Frontal cortex (tissue), 4 donors: ENCODE measurements around the gene RPP38. TPM values are rescaled to one million over a fixed set of nuclear protein-coding genes. Genes with fewer than 3 reads are reported as not detected.

Source experiments
- DNase-seq, 2 donors: peaks; one replicate each; pipeline ENCODE4 v3.0.0; 2012; ENCODE audit warnings: low spot score in 2 of 2
- FAIRE-seq: peaks from 2 replicates; lab custom pipeline; 2012; peaks lifted over from hg19 to GRCh38; lab: Jason Lieb, UNC
- total RNA-seq: library from RNA; depleted of rRNA; stranded (reverse); fragments of >200 nt; gene quantifications from one replicate; pipeline ENCODE4 v1.2.3, GENCODE V29; 2014
- donor health status: control.
- donor health status: control.
- donor health status: control.

Gene RPP38
- total RNA-seq, 1 donor from 2014 or later: 6.9 TPM

- FAIRE-seq: no peak
- DNase-seq: no peak
Measured at GRCh38 chr10:15103513-15103912, 6.4 kb downstream of the RPP38 start.

GRCh38 chr10:15106352-15107013 is 9.3 kb downstream of the RPP38 start:
- peak in 1 of 2 donors; percentile 53 for DNase-seq
- FAIRE-seq: no peak

GRCh38 chr10:15112657-15113056 is 15.5 kb downstream of the RPP38 start:
- DNase-seq: no peak
- no peak for FAIRE-seq

GRCh38 chr10:15113766-15114165 is 16.6 kb downstream of the RPP38 start:
- FAIRE-seq (no peak), DNase-seq (no peak)

- DNase-seq (no peak), FAIRE-seq (no peak)
Measured at GRCh38 chr10:15116225-15116624, 19.1 kb downstream of the RPP38 start.

- FAIRE-seq (no peak), DNase-seq (no peak)
Measured at GRCh38 chr10:15118615-15119014, 21.5 kb downstream of the RPP38 start.

GRCh38 chr10:15120523-15120922 is 23.4 kb downstream of the RPP38 start:
- DNase-seq: no peak
- FAIRE-seq: no peak

GRCh38 chr10:15121707-15122106 is 24.6 kb downstream of the RPP38 start:
- DNase-seq: no peak
- FAIRE-seq: no peak

- FAIRE-seq: no peak
- DNase-seq: no peak
Measured at GRCh38 chr10:15122477-15123030, 25.4 kb downstream of the RPP38 start.

GRCh38 chr10:15123749-15124184 is 26.6 kb downstream of the RPP38 start:
- DNase-seq (no peak), FAIRE-seq (no peak)

- no peak for FAIRE-seq
Measured at GRCh38 chr10:15124190-15124589, 27.0 kb downstream of the RPP38 start.

GRCh38 chr10:15124908-15125307 is 27.8 kb downstream of the RPP38 start:
- FAIRE-seq: no peak

More at GRCh38 chr10:15124190-15124589, 27.0 kb downstream of the RPP38 start:
- DNase-seq: no peak

GRCh38 chr10:15131330-15131729 is 34.2 kb downstream of the RPP38 start:
- DNase-seq: no peak
- FAIRE-seq: no peak

More at GRCh38 chr10:15124908-15125307, 27.8 kb downstream of the RPP38 start:
- DNase-seq: no peak

- FAIRE-seq (no peak), DNase-seq (no peak)
Measured at GRCh38 chr10:15136129-15137035, 39.2 kb downstream of the RPP38 start.

GRCh38 chr10:15137036-15137359 is 39.8 kb downstream of the RPP38 start:
- no peak for FAIRE-seq

GRCh38 chr10:15137636-15138035 is 40.5 kb downstream of the RPP38 start:
- no peak for DNase-seq
- FAIRE-seq: no peak

More at GRCh38 chr10:15137036-15137359, 39.8 kb downstream of the RPP38 start:
- no peak for DNase-seq

GRCh38 chr10:15140698-15141097 is 43.5 kb downstream of the RPP38 start:
- DNase-seq: peak in 1 of 2 donors; percentile 26
- no peak for FAIRE-seq

- no peak for DNase-seq
- no peak for FAIRE-seq
Measured at GRCh38 chr10:15141136-15142054, 44.2 kb downstream of the RPP38 start.

- no peak for FAIRE-seq
- no peak for DNase-seq
Measured at GRCh38 chr10:15144788-15145187, 47.6 kb downstream of the RPP38 start.

GRCh38 chr10:15146366-15146765 is 49.2 kb downstream of the RPP38 start:
- DNase-seq (no peak), FAIRE-seq (no peak)
